Activated CD4-positive, alpha-beta T cell treated with anti-CD3 and anti-CD28 coated beads for 36 hours (primary cell): Measurements from ENCODE around the gene NOVA2. TPM values are rescaled to one million over a fixed set of nuclear protein-coding genes. Genes with fewer than 3 reads are reported as not detected.
"Not testable (repeated sequence)": the region's sequence is repeated elsewhere in the genome, so short reads cannot be mapped to it uniquely, and the experiment has no call there.

ENCODE experiments used
- ATAC-seq: fragments of 200-7000 bp; cut with Tn5 transposase; one replicate; pipeline ENCODE4 v1.10.0; 2021; ENCODE audit warnings: mild to moderate bottlenecking, moderate library complexity
- CTCF ChIA-PET: fragments of 350-600 bp; sonication (Branson Sonifier 250); formaldehyde crosslinking; loops from one replicate; lab custom pipeline; 2021; ENCODE audit warnings: antibody characterized with exemption; lab: Charles Lee
- POLR2A ChIA-PET: fragments of 350-600 bp; sonication (Branson Sonifier 250); formaldehyde crosslinking; loops from one replicate; lab custom pipeline; 2021; ENCODE audit warnings: antibody characterized with exemption, inconsistent platforms; lab: Charles Lee
- DNase-seq: peaks from one replicate; pipeline ENCODE4 v3.0.0-alpha.2; 2020
- H3K27ac Mint-ChIP-seq: one replicate; pipeline ENCODE4 v1.8.0; 2021; ENCODE audit warnings: mixed read lengths
- H3K27me3 Mint-ChIP-seq: one replicate; pipeline ENCODE4 v1.8.0; 2021; ENCODE audit warnings: mixed read lengths
- H3K36me3 Mint-ChIP-seq: one replicate; pipeline ENCODE4 v1.8.0; 2021; ENCODE audit warnings: low read depth, mixed read lengths
- H3K4me1 Mint-ChIP-seq: one replicate; pipeline ENCODE4 v1.8.0; 2021; ENCODE audit warnings: mixed read lengths
- H3K4me3 Mint-ChIP-seq: one replicate; pipeline ENCODE4 v1.8.0; 2021; ENCODE audit warnings: mild to moderate bottlenecking, moderate library complexity, mixed read lengths
- H3K9me3 Mint-ChIP-seq: one replicate; pipeline ENCODE4 v1.8.0; 2021; ENCODE audit warnings: low read depth, mixed read lengths
- intact Hi-C, 2 experiments: fragments of 100-400 bp; cut with DNase I in 1 of 2; cut with micrococcal nuclease in 1 of 2; formaldehyde crosslinking; loops; one replicate each; pipeline versions ENCODE4 v1.14.2 to v1.15.1; 2022 to 2024; cut with DNase I, micrococcal nuclease
- total RNA-seq, 2 experiments: library from RNA; stranded (reverse); gene quantifications; one replicate each; pipeline ENCODE4 v1.2.3, GENCODE V29; 2021

NOVA2 gene
- total RNA-seq, 2 experiments from 2014 or later = 0.02 to 0.09 TPM

GRCh38 chr19:45901432-45901911, 72.2 kb downstream of the NOVA2 start:
- H3K4me3 Mint-ChIP-seq = peak overlapping the region; percentile 88

GRCh38 chr19:45900738-45901431, 72.8 kb downstream of the NOVA2 start:
- H3K27me3 Mint-ChIP-seq = no peaks in the 10 kb centered on the region
- H3K4me1 Mint-ChIP-seq = peaks cover 16% of the 10 kb centered on the region
- intact Hi-C loops = no loop called here
- no peak overlapping the region for H3K27ac Mint-ChIP-seq
- peaks cover 5% of the 10 kb centered on the region for H3K36me3 Mint-ChIP-seq
- ChIA-PET CTCF (interaction anchor here (1.0 to 2.0 kb wide), 3 partner anchors 9 to 209 kb away, joined by 4 to 7 read pairs (median 5); partner anchors contain the start of gene SNRPD2), POLR2A (no interaction called here)
- ATAC-seq (no peak), DNase-seq (no peak)
- no peaks in the 10 kb centered on the region for H3K9me3 Mint-ChIP-seq
- H3K4me3 Mint-ChIP-seq = peak overlapping the region; percentile 15

More at GRCh38 chr19:45901432-45901911, 72.2 kb downstream of the NOVA2 start:
- intact Hi-C loops = no loop called here
- CTCF ChIA-PET = interaction anchor here (1.0 to 2.0 kb wide), 2 partner anchors 9 to 209 kb away, joined by 4 to 7 read pairs; partner anchors contain the start of gene SNRPD2
- Mint-ChIP-seq H3K27ac (no peak overlapping the region), H3K36me3 (peaks cover 5% of the 10 kb centered on the region), H3K4me1 (peaks cover 16% of the 10 kb centered on the region), H3K27me3 (no peaks in the 10 kb centered on the region), H3K9me3 (no peaks in the 10 kb centered on the region)
- DNase-seq = peak; percentile 70
- POLR2A ChIA-PET = no interaction called here
- ATAC-seq = no peak

GRCh38 chr19:45899919-45900589, 73.6 kb downstream of the NOVA2 start:
- Mint-ChIP-seq H3K36me3 (peaks cover 5% of the 10 kb centered on the region), H3K9me3 (no peaks in the 10 kb centered on the region), H3K4me1 (peaks cover 16% of the 10 kb centered on the region), H3K27ac (no peak overlapping the region), H3K4me3 (no peak overlapping the region), H3K27me3 (no peaks in the 10 kb centered on the region)
- ATAC-seq (no peak), DNase-seq (no peak)
- ChIA-PET POLR2A (no interaction called here), CTCF (interaction anchor here (1.5 to 2.0 kb wide), 2 partner anchors 8 to 83 kb away, joined by 5 to 7 read pairs; no protein-coding TSS in a partner anchor)
- intact Hi-C loops = no loop called here

- Mint-ChIP-seq H3K36me3 (peaks cover 5% of the 10 kb centered on the region), H3K4me1 (peaks cover 16% of the 10 kb centered on the region), H3K4me3 (no peak overlapping the region), H3K27me3 (no peaks in the 10 kb centered on the region), H3K27ac (no peak overlapping the region), H3K9me3 (no peaks in the 10 kb centered on the region)
- POLR2A ChIA-PET = no interaction called here
- CTCF ChIA-PET = no interaction called here
- intact Hi-C loops = no loop called here
- ATAC-seq (no peak), DNase-seq (no peak)
Observed at GRCh38 chr19:45899253-45899652, 74.4 kb downstream of the NOVA2 start.

GRCh38 chr19:45897261-45897812, 76.3 kb downstream of the NOVA2 start:
- Mint-ChIP-seq H3K27ac (no peak overlapping the region), H3K4me1 (peaks cover 14% of the 10 kb centered on the region), H3K4me3 (no peak overlapping the region), H3K27me3 (no peaks in the 10 kb centered on the region), H3K36me3 (peaks cover 5% of the 10 kb centered on the region), H3K9me3 (no peaks in the 10 kb centered on the region)
- intact Hi-C loops = no loop called here
- ChIA-PET POLR2A (no interaction called here), CTCF (no interaction called here)
- DNase-seq (no peak), ATAC-seq (no peak)

- H3K36me3 Mint-ChIP-seq, intact Hi-C loops, POLR2A ChIA-PET, CTCF ChIA-PET, H3K4me3 Mint-ChIP-seq, H3K9me3 Mint-ChIP-seq, DNase-seq, ATAC-seq, H3K27me3 Mint-ChIP-seq, H3K27ac Mint-ChIP-seq: not testable (repeated sequence)
- peaks cover 14% of the 10 kb centered on the region for H3K4me1 Mint-ChIP-seq
Observed at GRCh38 chr19:45895983-45896599, 77.6 kb downstream of the NOVA2 start.

GRCh38 chr19:45895519-45895972, 78.1 kb downstream of the NOVA2 start:
- Mint-ChIP-seq H3K36me3 (peaks cover 5% of the 10 kb centered on the region), H3K27ac (no peak overlapping the region), H3K9me3 (no peaks in the 10 kb centered on the region), H3K27me3 (no peaks in the 10 kb centered on the region), H3K4me1 (peaks cover 9% of the 10 kb centered on the region), H3K4me3 (no peak overlapping the region)
- DNase-seq (no peak), ATAC-seq (no peak)
- intact Hi-C loops = no loop called here
- ChIA-PET POLR2A (no interaction called here), CTCF (interaction anchor here (0.6 to 1.8 kb wide), 2 partner anchors 9 to 13 kb away, joined by 3 to 7 read pairs; no protein-coding TSS in a partner anchor)

GRCh38 chr19:45890877-45891276, 82.8 kb downstream of the NOVA2 start:
- peaks cover 5% of the 10 kb centered on the region for H3K4me1 Mint-ChIP-seq
- no peak for DNase-seq
- POLR2A ChIA-PET = interaction anchor here (0.6 kb wide), 1 partner anchor 946 kb away, joined by 3 read pairs; no protein-coding TSS in a partner anchor
- CTCF ChIA-PET = interaction anchor here (1.2 kb wide), 1 partner anchor 26 kb away, joined by 3 read pairs; no protein-coding TSS in a partner anchor
- ATAC-seq = no peak
- no peaks in the 10 kb centered on the region for H3K9me3 Mint-ChIP-seq
- no peaks in the 10 kb centered on the region for H3K36me3 Mint-ChIP-seq
- no peak overlapping the region for H3K4me3 Mint-ChIP-seq
- H3K27ac Mint-ChIP-seq = no peak overlapping the region
- intact Hi-C loops = loop anchor here in 1 of 2 experiments (2.0 kb wide), 1 partner anchor 28 kb away; no protein-coding TSS in a partner anchor
- H3K27me3 Mint-ChIP-seq = no peaks in the 10 kb centered on the region

- CTCF ChIA-PET = no interaction called here
Observed at GRCh38 chr19:45889210-45889885, 84.3 kb downstream of the NOVA2 start.

GRCh38 chr19:45887200-45887710, 86.4 kb downstream of the NOVA2 start:
- intact Hi-C loops = loop anchor here in 1 of 2 experiments (2.0 to 10.0 kb wide), 4 partner anchors 930 to 1598 kb away; partner anchors contain the start of genes CLPTM1, KPTN, TOMM40 and ZC3H4
- Mint-ChIP-seq H3K27me3 (no peaks in the 10 kb centered on the region), H3K27ac (peak overlapping the region; percentile 95), H3K4me1 (peaks cover 13% of the 10 kb centered on the region), H3K4me3 (peak overlapping the region; percentile 85), H3K36me3 (peaks cover 3% of the 10 kb centered on the region), H3K9me3 (no peaks in the 10 kb centered on the region)
- ATAC-seq (no peak), DNase-seq (no peak)
- CTCF ChIA-PET = interaction anchor here (0.5 to 8.2 kb wide), 3 partner anchors 23 to 146 kb away, joined by 3 to 84 read pairs (median 5); partner anchors contain the start of genes FOXA3 and SYMPK
- POLR2A ChIA-PET = interaction anchor here (2.3 kb wide), 1 partner anchor 16 kb away, joined by 11 read pairs; the partner anchor contains the start of gene MYPOP

More at GRCh38 chr19:45889210-45889885, 84.3 kb downstream of the NOVA2 start:
- H3K27ac Mint-ChIP-seq = no peak overlapping the region
- no peaks in the 10 kb centered on the region for H3K27me3 Mint-ChIP-seq
- POLR2A ChIA-PET = no interaction called here
- H3K4me1 Mint-ChIP-seq = peaks cover 7% of the 10 kb centered on the region
- no peak for DNase-seq
- no peak overlapping the region for H3K4me3 Mint-ChIP-seq
- H3K9me3 Mint-ChIP-seq = no peaks in the 10 kb centered on the region
- no peaks in the 10 kb centered on the region for H3K36me3 Mint-ChIP-seq
- no peak for ATAC-seq
- intact Hi-C loops = loop anchor here in 1 of 2 experiments (5.0 to 10.0 kb wide), 3 partner anchors 932 to 1595 kb away; partner anchors contain the start of genes CLPTM1, KPTN and ZC3H4
